DOHH2 (cell line): ENCODE measurements around the gene PSTPIP1.
A peak's percentile ranks its signal among the peaks of the same experiment; 100 is the strongest.

Experiments used
- H3F3A ChIP-seq: fragments of 200-600 bp; sonication (generic), shearing (Covaris generic); 2 replicates; pipeline ENCODE4 v1.6.0; 2016; ENCODE audit warnings: antibody characterized with exemption, mild to moderate bottlenecking; ENCODE audit not compliant: control insufficient read depth, insufficient read depth
- H3K27ac ChIP-seq: fragments of 200-600 bp; sonication (generic); 2 replicates; pipeline ENCODE4 v1.5.1; 2014; ENCODE audit warnings: low read depth, mild to moderate bottlenecking, low read length, moderate library complexity
- H3K27me3 ChIP-seq: fragments of 200-600 bp; sonication (generic); 2 replicates; pipeline ENCODE4 v1.6.1; 2014; ENCODE audit warnings: mild to moderate bottlenecking, low read length, mixed read lengths; ENCODE audit not compliant: control insufficient read depth
- H3K36me3 ChIP-seq: fragments of 200-600 bp; sonication (generic); 2 replicates; pipeline ENCODE4 v1.6.1; 2014; ENCODE audit warnings: mild to moderate bottlenecking, low read length, moderate library complexity, mixed read lengths; ENCODE audit not compliant: control insufficient read depth
- H3K4me1 ChIP-seq: fragments of 200-600 bp; sonication (generic); 2 replicates; pipeline ENCODE4 v1.6.1; 2014; ENCODE audit warnings: mild to moderate bottlenecking, low read length, mixed read lengths; ENCODE audit not compliant: control insufficient read depth
- H3K4me2 ChIP-seq: fragments of 200-600 bp; sonication (generic); 2 replicates; pipeline ENCODE4 v1.6.0; 2014; ENCODE audit warnings: mild to moderate bottlenecking, low read length, moderate library complexity
- H3K4me3 ChIP-seq: fragments of 200-600 bp; sonication (generic); 2 replicates; pipeline ENCODE4 v1.5.1; 2014; ENCODE audit warnings: mild to moderate bottlenecking, low read length, mixed read lengths
- H3K79me2 ChIP-seq: fragments of 200-600 bp; sonication (generic); 2 replicates; pipeline ENCODE4 v1.6.1; 2014; ENCODE audit warnings: mild to moderate bottlenecking, low read length, mixed read lengths; ENCODE audit not compliant: control insufficient read depth
- H3K9me2 ChIP-seq: fragments of 200-600 bp; sonication (generic); replicated peaks from 2 replicates; pipeline ENCODE4 v1.6.1; 2014; ENCODE audit warnings: mild to moderate bottlenecking, low read length, mixed read lengths; ENCODE audit not compliant: control insufficient read depth
- H3K9me3 ChIP-seq: fragments of 200-600 bp; sonication (generic); 2 replicates; pipeline ENCODE4 v1.6.1; 2014; ENCODE audit warnings: antibody characterized with exemption, low read length, mixed read lengths; ENCODE audit not compliant: control insufficient read depth, insufficient read depth
- H4K20me1 ChIP-seq: fragments of 200-600 bp; sonication (generic); 2 replicates; pipeline ENCODE4 v1.6.0; 2014; ENCODE audit warnings: low read depth, mild to moderate bottlenecking, antibody characterized with exemption, low read length, moderate library complexity; ENCODE audit not compliant: control insufficient read depth, insufficient read depth
- CTCF ChIP-seq: fragments of 200-600 bp; sonication (generic); IDR thresholded peaks from one replicate; pipeline ENCODE4 v1.5.1; 2014; ENCODE audit warnings: antibody characterized with exemption, mild to moderate bottlenecking, low read depth, low read length; ENCODE audit not compliant: poor library complexity, severe bottlenecking
- EZH2phosphoT487 ChIP-seq: fragments of 200-600 bp; sonication (generic); IDR thresholded peaks from 2 replicates; pipeline ENCODE4 v1.6.1; 2017; ENCODE audit warnings: borderline replicate concordance, mild to moderate bottlenecking, antibody characterized with exemption, low read length, moderate library complexity, mixed read lengths

PSTPIP1 gene

GRCh38 chr15:77002954-77003912 is 8.3 kb downstream of the PSTPIP1 start:
- Histone ChIP-seq H3K27me3 (no peaks in the 10 kb centered on the region), H3K9me3 (no peaks in the 10 kb centered on the region), H3K4me2 (peak overlapping the region; percentile 58), H3K4me3 (peak overlapping the region; percentile 39), H4K20me1 (peaks cover 5% of the 10 kb centered on the region; the same call in 1 of the 2 replicates), H3K36me3 (no peaks in the 10 kb centered on the region), H3K79me2 (no peaks in the 10 kb centered on the region), H3K4me1 (peaks cover 28% of the 10 kb centered on the region), H3K9me2 (no peaks in the 10 kb centered on the region), H3K27ac (0 out of 2 replicates have a peak overlapping the region, but pooled peaks have one; percentile 21), H3F3A (no peaks in the 10 kb centered on the region)
- TF ChIP-seq CTCF: no peak
- TF ChIP-seq EZH2phosphoT487: no peak

GRCh38 chr15:77004189-77004588 is 9.3 kb downstream of the PSTPIP1 start:
- Histone ChIP-seq H3K9me2 (no peaks in the 10 kb centered on the region), H3K4me2 (peak overlapping the region; percentile 58), H3K36me3 (no peaks in the 10 kb centered on the region), H3K79me2 (no peaks in the 10 kb centered on the region), H3K27me3 (no peaks in the 10 kb centered on the region), H3F3A (no peaks in the 10 kb centered on the region), H3K9me3 (no peaks in the 10 kb centered on the region), H3K4me3 (no peak overlapping the region), H3K4me1 (peaks cover 28% of the 10 kb centered on the region), H3K27ac (no peak overlapping the region), H4K20me1 (peaks cover 5% of the 10 kb centered on the region; the same call in 1 of the 2 replicates)
- TF ChIP-seq CTCF (no peak), EZH2phosphoT487 (no peak)

- no peak overlapping the region for H3K4me3 ChIP-seq
- H3K9me2 ChIP-seq: no peaks in the 10 kb centered on the region
- no peaks in the 10 kb centered on the region for H3K79me2 ChIP-seq
- no peak overlapping the region for H3K27ac ChIP-seq
- H3K9me3 ChIP-seq: no peaks in the 10 kb centered on the region
- H3K36me3 ChIP-seq: no peaks in the 10 kb centered on the region
- no peak overlapping the region for H3K4me2 ChIP-seq
- no peaks in the 10 kb centered on the region for H3F3A ChIP-seq
- no peak for TF ChIP-seq CTCF
- TF ChIP-seq EZH2phosphoT487: no peak
- H4K20me1 ChIP-seq: peaks cover 6% of the 10 kb centered on the region; the same call in 1 of the 2 replicates
- no peaks in the 10 kb centered on the region for H3K27me3 ChIP-seq
- peaks cover 4% of the 10 kb centered on the region for H3K4me1 ChIP-seq
These were observed 14.2 kb downstream of the PSTPIP1 start for GRCh38 chr15:77009176-77009575.
